ENCODE data around the gene PTPN3.

PTPN3 gene

DNA sequence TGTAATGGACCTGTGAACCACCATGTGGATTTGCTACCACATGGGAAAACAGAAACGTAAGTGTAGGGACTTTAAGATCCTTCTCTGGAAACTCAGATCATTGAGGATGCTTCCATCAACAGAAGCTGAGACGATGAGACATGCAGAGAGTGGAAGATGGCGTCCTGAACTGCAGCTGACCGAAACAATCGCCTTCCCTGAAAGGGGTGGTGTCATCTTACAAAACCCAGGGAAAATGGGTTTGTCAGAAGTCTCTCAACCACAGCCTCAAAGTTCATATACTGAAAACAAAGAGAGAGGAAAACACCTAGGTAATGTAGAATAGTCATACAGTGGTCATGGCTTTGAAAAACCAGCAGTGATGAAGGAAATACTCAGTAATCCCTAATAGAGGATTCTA, 6.6 kb upstream of the PTPN3 start:
- DNase-seq: no peak

DNA sequence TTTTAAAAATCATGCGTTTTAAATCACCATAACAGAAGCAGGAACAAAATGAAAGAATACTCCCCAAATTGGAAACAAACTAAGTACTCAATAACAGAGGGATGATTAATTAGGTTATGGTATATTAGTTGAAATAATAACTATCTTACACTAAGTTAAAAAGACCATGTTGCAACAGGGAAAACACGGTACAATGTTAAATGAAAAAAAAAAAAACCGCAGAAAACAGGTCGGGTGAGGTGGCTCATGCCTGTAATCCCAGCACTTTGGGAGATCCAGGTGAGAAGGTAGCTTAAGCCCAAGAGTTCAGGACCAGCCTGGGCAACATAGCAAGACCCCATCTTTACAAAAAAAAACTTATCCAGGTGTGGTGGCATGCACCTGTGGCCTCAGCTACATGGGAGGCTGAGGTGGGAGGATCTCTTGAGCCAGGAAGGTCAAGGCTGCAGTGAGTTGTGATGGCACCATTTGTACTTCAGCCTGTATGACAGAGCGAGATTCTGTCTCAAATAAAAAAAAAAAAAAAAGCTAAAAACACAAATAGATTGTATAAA, 2.4 kb upstream of the PTPN3 start:
- DNase-seq: no peak

DNA sequence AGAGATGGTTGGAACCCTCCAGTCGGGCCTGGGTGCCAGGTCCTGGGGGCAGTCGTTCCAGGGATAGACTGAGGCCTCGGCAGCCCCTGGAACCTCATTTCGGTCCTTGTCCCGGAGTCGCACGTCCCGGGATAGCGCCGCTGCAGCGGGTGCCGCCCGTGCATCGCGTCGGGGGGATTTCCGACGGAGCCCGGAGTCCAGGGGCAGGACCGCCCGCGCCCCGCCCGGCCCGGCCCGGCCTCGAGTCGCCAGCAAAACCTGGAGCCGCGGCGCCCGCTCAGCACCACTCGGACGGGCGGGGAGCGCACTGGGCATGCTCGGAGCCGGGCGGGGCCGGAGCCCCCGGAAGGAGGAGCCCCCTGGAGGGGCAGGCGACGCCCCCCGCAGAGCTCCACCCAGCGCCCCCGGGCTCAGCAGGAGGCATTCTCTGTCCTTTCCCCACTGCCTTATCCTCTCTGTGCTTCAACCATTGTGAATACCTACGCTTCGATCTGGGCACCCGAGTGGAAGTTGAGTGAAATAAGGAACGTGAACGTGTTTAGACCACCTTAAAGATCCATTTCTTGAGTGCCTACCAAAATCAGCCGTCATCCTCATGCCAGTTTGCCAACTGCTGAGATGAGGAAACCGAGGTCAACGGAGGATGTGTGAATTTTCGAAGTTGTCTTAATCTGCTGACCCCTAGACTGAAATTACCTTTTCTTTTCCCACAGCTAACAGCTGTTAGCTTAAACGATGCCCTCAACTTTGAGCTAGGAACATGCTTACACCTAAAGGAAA, 1.7 kb upstream of the PTPN3 start:
- no peak for DNase-seq

DNA sequence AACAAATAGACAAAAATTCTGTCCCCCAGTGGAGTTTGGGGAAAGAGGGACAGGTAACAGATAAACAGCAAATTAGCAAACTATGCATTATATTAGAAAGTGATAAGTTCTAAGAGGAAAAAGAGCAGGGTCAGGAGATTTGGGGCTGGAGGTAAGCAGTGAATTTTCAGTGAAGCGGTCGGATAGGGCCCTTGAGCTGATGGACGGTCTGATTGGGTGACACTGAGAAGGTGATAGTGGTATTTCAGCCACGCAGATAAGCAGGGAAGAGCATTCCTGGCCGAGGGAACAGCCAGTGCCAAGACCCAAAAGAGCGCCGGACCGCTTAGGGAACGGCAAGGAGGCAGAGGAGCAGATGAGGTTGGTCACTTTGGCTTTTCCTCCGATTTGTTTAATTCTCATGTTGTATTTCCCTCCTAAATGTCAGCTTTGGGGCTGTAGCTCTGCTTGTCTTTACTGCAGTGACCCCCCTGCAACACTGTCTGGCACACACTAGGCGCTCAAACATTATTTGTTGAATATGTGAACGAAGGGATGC, 1.1 kb upstream of the PTPN3 start:
- DNase-seq: no peak

DNA sequence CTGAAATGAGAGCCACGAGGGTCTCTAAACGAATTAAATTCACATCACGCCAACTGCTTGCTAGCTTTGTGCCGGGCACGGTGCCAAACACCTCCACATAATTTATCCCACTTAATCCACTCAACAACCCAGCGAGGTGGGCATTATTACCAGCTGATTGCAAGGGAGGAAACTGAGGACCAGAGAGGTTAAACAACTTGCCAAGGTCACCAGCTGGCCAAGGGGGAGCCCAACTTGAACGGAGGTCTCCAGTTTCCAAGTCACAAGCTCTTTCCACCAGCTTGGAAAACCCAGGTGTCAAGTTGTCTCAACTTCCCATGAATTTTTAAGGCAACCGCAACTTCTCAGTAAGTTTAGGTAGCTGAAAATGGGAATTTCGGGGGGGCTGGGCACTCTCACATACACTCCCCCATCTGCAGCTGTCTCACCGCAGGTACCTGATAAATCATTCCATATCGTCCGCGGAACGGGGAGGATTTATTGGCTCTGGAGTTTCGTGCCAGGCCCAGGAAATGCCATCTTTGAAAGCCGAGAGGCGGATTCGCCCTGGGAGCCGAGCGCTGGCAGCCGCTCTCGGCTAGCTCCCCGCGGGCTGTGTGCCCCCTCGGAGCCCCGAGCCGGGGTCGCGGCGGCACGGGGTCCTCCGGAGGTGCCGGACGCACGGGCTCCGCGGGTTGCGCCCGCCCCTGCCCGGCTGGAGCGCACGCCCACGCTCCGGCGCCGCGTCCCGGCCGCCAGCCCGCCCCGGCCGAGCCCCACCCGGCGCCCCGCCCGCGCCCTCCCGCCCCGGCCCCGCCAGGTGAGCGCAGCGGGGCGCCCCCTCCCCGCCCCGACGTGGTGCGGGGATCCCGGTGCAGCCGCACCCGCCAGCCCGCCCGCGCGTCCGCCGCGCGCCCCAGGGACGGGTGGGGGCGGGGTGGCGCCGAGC, 617 bp downstream of the PTPN3 start:
- DNase-seq: no peak

DNA sequence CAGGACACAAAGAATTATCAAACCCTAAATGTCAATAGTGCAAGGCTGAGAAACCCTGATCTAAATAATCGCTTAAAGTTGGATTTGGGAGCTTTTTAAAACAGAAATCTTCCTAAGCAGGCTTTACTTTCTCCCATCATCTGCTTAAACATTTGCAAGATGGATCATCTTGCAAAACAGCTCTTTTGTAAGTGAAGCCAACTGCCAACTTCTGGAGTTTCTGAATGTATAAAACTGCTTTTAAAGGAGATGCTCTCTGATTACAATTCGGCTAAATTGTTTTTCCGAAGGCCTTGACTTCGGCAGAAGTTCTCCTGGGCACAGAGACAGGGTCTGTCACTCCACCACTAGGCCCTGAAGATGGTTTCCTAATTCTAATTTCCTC, 1.3 kb downstream of the PTPN3 start:
- no peak for DNase-seq

DNA sequence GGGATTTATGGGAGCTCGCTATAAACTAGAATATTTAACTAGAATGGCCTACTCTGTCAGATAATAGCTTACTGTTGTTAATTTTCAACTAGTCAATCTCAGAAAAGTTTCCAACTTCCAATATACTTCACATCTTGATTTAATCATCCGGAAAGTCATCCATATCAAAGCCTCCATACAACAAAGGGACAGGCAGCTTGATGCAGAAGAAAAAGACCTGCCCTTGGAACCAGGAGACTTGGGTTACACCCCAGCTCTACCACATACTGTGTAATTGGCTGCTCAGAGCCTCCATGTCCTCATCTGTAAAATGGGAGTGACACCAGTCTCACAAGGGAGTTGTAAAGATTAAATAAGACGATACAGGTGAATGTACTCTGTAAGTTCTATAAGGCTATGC, 1.9 kb downstream of the PTPN3 start:
- no peak for DNase-seq

DNA sequence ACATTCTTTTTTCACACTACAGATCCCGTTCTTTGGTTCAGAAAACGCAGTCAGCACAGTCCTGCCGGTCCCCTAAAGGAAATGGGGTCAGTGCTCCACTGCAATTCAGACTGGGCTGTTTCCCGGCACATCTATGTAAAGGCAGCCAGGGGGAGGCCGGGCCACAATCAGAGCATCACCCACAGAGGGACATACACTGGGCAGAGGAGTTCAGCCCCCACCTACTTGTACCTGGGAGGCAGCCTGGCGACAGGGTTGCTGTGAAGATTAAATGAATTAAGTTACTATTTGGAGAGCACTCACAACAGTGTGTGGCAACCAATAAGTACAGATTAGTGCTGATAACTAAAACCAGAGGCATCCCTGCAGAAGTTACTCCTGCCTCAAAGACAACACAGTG, 4.5 kb downstream of the PTPN3 start:
- no peak for DNase-seq

DNA sequence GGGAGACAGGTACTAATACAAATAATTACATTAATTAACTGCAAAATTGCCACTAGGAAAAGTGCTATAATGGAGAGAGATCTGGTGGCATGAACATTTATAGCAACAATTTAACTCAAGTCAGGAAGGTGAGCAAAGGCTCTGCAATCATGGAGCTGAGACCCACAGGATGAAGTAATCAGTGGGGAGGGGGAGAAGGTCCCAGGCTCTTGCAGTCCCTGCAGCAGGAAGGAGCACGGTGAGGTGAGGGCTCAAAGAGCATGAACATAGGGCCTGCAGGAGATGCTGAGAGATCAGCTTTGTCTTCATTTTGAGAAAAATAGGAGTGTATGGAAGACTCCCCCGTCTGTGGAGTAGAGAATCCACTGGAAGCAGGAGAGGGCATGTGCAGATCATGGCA, 6.5 kb downstream of the PTPN3 start:
- DNase-seq: no peak

DNA sequence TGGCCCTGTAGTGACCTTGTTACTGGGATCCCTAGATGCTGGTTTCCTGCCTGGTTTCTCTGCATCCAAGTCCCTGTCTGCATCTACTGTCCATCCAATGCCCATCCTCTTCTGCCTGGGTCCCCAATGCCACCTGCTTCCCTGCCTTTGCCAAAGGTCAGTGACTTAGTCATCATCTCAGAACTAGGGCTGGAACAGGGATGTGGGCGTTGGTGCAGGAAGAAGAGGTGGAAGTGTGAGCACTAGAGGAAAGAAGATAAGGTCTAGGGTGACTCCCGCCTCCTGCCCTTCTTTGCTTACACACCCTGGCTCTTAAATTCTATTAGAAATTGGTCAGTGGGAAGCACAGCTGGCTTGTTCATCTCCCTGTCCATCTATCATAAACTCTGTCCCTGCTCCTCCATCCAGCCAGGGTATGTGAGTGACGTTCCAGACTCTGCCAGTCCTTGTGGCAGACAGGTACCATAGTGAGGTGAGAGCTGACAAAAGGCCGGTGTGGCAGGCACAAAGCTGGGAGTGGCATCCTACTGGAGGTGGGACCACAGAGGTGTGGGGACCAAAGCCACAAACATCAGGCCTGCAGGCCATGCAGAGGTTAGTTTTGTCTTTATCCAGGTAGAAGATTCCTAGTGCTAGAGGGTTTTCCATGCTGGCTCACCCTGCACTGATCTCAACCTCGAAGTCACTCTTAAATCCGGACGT, 9.2 kb downstream of the PTPN3 start:
- no peak for DNase-seq

DNA sequence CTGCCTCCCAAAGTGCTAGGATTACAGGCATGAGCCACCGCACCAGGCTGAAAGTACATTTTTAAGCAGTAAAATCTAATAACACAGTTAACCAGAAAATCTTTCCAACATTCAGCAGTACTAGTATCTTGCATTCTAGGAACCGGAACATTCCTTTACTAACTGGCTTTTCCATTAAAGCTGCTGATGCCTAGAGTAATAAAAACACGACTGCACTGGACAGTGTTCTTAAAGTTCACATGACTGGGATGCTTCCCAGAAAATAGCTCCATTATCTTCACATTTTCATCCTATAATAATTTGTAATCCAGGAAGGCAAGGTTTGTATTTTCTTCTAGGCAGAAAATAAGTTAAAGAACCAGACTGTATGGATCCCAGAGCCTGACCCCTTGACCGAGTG, 9.8 kb downstream of the PTPN3 start:
- no peak for DNase-seq

DNA sequence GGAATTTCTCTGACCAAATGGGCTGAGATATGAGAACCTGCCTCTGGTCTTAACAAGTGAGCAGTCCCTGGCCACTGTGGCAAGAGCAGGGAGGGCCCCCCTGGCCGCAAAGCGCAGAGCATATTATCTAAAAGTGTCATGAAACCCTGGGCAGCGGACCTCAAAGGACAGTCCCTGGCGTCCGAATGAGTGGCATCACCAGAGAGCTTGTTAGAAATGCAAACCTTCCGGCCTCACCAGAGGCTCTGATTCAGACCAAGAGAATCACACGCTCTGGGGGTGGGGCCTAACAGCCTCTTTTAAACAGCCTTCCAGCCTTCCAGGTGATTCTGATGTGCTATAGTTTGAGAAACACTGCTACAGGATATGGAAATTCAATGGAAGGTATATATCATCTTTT, 10.9 kb downstream of the PTPN3 start:
- DNase-seq: no peak

DNA sequence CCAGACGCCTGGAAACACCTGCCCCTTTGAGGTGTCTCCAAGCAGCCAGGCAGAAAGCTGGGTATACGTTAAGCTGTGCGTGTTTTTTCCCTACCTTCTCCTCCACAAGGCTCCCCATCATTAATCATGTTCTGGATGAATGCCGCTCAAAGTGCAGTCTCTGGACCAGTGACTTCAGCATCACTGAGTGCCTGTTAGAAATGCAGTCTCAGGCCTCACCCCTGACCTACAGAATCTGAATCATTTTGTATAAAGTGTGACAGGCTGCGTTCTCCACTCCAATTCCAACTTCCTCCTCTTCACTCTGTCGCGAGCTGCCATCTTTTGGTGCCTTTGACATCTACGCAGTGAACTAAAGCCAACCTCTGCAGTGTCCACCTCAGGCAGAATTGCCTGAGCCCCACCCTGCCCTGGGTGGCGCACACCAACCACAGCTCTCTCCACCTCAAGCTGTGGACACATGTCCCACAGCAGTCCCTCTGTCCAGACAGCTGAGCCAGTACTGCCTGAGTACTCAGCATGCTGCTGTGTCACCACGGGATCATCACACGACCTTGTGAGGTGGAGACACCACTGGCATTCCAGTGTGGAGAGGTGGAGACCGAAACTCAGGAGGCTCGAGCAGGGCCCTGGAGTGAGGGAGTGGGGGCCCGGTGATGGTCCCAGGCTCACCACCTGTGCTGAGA, 14.2 kb downstream of the PTPN3 start:
- DNase-seq: no peak

DNA sequence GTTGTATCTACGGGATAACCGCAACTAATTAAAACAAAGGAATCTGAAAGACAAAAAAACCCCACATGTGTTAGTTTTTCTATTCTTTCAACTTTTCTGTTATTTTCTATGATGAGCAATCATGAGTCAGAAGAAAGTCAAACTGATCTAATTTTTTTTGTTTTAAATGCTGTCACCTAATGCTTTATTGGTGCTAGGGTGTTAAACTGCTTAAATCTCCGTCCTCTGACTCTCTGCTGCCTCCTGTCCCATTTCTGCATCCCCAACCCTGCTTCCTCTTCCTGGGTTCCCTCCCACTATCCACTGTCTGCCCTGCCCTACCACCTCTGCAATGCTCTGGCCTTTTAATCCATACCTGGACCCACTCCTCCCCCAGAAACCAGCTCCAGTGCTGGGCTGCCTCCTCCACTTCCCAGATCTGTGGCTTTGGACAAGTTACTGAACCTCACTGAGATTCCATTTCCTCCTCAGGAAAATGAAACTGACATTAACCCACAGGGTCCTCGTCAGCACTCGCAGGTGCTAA, 15.7 kb downstream of the PTPN3 start:
- DNase-seq: no peak

DNA sequence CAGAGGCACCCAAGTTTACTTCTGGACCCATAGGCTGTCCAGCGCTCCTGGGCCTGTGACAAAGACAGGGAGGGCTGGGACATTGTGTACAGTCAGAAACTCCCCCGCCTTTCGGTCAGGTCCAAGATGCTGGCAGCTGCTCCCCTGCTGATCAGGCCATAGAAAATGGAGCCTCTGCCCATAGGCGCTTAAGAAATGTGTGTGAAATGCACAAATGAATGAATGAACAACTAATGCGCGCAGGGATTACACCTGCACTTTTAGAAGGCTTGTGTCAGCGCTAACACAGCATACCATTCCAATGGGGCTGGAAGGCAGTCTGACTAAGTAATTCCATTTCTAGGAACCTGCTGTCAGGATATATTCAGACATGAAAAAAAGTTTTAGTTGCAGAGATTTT, 16.3 kb downstream of the PTPN3 start:
- DNase-seq: no peak

DNA sequence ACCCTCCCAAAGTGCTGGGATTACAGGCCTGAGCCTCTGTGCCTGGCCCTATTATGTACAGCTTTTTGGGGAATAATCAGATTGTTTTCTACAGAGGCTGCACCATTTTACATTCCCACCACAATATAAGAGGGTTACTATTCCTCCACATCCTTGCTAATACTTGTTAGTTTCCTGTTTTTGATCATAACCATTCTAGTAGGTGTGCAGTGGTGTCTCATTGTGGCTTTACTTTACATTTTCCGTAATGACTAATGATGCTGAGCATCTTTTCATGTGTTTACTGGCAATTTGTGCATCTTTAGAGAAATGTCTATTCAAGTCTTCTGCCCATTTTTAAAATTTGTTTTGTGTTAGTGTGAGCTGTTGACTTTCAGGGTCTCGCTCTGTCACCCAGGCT, 18.3 kb downstream of the PTPN3 start:
- DNase-seq: peak; percentile 35

DNA sequence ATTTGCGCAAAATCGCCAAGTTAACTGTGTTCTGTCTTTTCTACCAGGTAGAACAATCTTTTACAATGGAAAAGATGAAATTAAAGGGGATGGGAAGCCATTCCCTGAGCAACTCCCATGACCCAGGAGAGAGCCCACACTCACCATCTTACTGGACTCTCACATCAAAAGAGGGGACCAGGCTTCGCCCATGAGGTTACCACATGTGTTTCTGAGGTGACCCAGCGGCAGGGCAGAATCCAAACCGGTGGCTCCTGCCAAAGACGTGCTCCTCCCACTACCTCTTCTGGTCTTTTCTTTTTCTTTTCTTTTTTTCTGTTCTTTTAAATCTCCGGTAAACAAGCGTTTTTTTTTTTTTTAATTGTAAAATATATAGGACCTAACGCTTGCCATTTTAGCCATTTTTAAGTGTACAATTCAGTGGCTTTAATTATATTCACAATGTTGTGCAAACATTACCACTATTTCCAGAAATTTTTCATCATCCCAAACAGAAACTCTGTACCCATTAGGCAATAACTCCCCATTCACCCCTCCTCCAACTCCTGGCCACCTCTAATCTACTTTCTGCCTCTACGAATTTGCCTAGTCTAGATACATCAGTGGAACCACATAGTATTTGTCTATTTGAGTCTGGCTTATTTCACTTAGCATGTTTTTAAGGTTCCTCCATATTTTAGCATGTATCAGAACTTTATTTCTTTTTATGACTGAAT, 19.3 kb downstream of the PTPN3 start:
- no peak for DNase-seq

DNA sequence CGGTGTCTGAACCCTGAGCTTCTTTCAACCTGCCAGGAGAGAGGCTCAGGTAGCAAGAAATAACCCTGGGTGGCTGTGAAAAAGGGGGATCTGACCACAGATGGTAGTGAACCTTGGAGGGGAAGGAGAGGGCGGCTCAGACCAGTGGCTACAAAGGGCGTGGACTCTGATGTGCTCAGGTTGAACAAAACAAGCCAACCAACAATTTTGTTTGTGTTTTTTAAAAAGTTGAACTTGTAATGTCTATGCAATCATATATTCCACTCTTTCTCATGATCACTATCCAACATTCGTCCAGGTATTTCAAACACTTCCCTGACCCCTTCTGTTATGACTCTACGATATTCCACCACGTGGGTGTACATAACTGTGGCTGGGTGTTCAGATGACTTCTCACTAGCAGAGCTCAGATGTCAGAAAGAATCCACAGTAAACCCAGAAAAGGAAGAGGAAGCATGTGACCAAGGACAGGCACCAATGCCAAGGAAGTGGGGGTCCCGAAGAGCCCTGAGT, 20.0 kb downstream of the PTPN3 start:
- DNase-seq: no peak

DNA sequence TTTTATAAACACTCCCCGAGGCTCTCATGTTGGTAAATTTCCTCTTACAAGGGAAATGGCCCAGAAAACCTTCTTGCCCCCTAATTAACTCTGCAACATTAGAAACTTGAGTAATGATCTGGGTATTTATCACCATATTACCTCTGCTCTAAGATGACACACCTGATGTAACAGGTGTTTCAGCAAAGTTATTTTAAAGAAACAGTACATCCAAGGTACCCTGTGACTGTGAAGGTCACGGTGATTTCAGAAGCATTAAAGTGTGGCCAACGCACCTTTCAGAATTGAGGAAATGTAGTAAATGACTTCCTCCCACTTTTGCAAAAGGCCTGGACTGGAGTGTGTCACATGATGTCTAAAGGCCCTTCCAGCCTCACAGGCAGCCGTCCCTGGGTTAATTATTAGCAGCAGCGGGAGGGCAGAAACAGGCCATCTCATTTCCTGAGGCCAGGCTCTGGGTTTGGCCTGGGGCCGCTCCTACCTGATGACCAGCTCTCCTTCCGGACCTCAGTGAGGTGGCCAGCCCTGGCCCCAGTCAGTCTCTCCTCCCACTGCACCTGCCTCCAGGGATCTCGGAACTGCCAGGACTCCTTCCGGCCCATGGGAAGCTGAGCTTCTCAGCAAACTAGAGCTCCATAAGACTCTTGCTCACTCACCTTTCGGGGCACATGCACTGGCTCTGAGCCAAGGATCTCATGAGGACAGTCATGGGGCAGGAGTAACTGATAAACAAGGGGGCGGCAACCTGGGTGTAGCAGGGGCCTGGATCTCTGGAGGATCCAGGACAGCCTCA, 20.7 kb downstream of the PTPN3 start:
- DNase-seq: no peak

DNA sequence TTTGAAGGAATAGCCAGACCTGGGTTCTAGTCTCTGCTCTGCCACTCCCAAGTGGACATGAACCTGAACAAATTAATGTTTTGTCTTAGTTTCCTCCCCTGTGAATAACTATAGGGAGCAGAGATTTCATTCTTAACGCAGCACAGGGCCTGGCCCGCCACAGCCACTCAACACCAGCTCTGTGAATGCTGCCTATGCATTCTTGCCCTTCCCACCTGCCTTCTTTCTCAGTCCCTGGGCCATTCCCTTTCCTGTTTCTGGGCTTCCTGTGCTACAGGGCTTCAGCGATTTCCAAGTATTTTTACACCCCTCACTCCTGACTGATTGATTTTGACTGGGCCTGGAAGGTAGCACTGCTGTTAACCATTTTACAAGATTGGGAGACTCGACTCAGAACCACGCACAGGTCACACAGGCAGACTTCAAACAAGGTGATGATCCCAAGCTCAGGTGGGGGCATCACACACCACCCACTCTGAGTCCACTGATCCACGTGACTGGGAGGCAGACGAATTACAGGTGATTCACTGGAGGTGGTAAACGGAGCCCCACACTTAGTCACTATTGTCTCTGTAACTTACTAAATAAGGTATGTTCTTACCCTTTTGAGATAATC, 21.4 kb downstream of the PTPN3 start:
- DNase-seq: no peak
